ENCODE measurements around the gene EFHC1.

DNA sequence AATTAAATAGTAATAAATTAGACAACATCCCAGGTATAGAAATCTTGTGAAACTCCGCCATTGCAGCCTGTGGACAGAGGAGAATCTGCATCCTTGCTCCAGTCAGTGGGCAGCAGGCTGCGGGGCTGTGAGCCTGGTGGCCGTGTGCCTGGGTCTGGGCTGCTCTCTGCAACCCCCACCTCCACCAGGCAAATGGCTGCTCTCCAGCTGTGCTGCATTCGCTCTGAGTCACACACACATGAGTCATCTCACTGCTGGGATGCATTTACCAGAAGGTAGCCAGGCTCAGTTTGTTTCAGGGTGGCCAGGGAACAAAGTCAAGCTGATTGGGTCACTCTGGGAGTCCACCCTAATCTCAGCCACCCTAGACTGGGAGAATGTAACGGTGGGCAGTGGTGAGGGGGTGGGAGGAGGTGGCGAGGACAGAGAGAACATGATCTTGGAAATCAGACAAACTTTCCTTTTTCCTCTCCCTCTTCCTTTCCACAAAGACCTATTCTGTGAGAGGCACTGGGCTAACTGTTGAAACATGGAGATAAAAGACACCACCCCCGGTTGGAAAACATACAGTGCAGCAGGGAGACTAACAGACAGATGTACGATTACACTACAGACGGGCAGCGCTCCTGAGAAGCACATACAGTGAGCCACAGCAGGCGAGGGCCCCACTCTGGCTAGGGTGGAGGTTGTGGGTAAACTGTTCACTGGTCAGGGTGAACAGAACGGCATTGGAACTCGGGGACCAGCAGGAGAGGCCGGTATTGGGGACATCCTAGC, 97.5 kb downstream of the EFHC1 start:
- TF ChIP-seq CTCF (IDR thresholded peaks at IDR 0.05) (no peak), POLR2A (IDR thresholded peaks at IDR 0.05) (peak; percentile 15), POLR2AphosphoS5 (IDR thresholded peaks at IDR 0.05) (peak; percentile 77)

Measured in prostate gland (tissue), 2 donors.